Regular cardiac myocyte (primary cell): ENCODE data around the gene MOK. TPM values are rescaled to one million over a fixed set of nuclear protein-coding genes. Genes with fewer than 3 reads are reported as not detected.

ENCODE experiments used
- total RNA-seq: library from RNA; depleted of rRNA; stranded (reverse); fragments of >200 nt; gene quantifications from 2 replicates; pipeline ENCODE4 v1.2.3, GENCODE V29; 2014

Gene MOK, protein sequence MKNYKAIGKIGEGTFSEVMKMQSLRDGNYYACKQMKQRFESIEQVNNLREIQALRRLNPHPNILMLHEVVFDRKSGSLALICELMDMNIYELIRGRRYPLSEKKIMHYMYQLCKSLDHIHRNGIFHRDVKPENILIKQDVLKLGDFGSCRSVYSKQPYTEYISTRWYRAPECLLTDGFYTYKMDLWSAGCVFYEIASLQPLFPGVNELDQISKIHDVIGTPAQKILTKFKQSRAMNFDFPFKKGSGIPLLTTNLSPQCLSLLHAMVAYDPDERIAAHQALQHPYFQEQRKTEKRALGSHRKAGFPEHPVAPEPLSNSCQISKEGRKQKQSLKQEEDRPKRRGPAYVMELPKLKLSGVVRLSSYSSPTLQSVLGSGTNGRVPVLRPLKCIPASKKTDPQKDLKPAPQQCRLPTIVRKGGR
- 15.2 and 19.7 TPM in 2 replicates for total RNA-seq

DNA sequence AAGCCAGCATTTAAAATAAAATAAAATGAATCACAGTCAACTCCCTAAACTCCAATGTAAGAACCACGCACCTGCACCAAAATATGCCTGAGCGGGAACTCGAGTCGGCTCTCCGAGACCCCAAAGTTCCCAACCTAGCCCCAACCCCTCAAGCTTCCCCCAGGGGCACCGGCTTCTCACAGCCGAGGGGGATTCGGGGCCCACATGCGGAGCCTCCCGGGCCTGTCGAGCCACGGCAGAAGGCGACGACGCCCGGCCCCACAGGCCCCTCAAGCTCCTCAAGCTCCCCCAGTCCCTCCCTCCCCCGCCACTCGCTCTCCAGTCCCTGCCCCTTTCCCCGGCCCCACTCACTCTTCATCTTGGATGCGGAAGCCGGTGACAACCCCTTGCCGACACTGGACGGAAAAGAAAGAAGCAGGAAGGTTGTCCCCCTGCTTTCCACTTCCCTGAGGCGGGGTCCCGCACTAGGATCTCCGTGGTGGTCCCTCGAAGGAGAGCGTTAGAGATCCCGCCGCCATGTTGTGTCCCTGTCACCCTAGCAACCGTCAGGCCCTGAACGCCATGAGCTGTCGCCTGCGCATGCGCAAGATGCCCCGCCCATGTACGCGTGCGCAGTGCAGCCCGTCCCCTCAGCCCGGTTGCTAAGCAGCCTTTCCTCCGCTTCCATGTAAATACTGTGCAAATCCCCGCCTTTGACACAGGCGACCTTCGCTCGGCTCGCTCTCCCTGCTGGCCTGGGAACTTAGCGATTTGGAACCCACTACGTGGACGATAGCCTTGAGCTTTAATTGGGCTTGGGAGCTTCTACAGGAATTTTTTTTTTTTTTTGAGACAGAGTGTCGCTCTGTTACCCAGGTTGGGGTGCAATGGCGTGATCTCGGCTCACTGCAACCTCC lies at the start of gene MOK:
TSS of gene MOK (minus strand) at position 554 of the 896 bp plus-strand sequence. CDS start at position 358, 196 bp downstream.

DNA sequence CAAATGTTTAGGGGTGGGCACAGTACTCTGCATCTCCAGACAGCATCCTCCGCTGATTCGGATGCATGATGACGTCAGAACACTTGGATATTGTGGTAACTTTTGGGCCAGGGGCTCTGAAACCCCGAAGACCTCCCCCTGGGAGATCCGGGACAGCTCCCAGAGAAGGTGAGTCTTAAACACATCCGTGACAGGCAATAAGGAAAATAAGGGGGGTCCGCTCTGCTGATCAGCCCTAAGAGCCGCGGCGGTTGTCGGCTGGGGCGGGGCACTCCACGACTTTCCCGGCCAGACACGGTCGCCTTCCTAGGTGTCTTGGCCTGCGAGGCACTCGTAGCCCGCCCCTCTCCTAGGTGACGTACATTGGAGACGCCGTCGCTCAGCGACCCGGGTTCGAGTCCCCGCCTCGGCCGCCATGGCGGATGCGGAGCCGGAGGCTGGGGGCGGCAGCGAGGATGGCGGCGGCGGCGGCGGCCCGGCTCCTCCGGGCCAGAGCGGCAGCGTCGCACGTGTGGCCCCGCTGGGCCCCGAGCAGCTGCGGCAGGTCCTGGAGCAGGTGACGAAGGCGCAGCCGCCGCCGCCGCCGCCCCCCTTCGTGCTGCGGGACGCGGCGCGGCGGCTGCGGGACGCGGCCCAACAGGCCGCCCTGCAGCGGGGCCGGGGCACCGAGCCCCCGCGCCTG lies 14.5 kb upstream of the MOK start, which contains the start of gene ZNF839:
TSS of gene ZNF839 (plus strand) at position 396 of the 682 bp plus-strand sequence. CDS start at position 416, 20 bp downstream.

Other genes starting within 250 kb of the MOK start
- 1,098 and 2,123 TPM in 2 replicates for gene HSP90AA1, start 218.1 kb downstream of the MOK start, total RNA-seq
- 13.8 and 19.2 TPM in 2 replicates for gene WDR20, start 165.3 kb downstream of the MOK start, total RNA-seq
- 7.3 and 9.4 TPM in 2 replicates for gene ZNF839, start 14.6 kb upstream of the MOK start, total RNA-seq
- gene CINP, start 57.7 kb upstream of the MOK start, total RNA-seq = 36.4 and 57.3 TPM in 2 replicates
- 9.0 and 16.5 TPM in 2 replicates for gene TECPR2, start 57.8 kb upstream of the MOK start, total RNA-seq
- gene ANKRD9, start 204.6 kb upstream of the MOK start, total RNA-seq = 22.6 and 29.1 TPM in 2 replicates